ENCODE data around the gene KIAA1958.
"Not testable (repeated sequence)": the region's sequence is repeated elsewhere in the genome, so short reads cannot be mapped to it uniquely, and the experiment has no call there.

Gene KIAA1958

GRCh38 chr9:112558476-112558875, 71.8 kb downstream of the KIAA1958 start:
- DNase-seq = no peak

DNA sequence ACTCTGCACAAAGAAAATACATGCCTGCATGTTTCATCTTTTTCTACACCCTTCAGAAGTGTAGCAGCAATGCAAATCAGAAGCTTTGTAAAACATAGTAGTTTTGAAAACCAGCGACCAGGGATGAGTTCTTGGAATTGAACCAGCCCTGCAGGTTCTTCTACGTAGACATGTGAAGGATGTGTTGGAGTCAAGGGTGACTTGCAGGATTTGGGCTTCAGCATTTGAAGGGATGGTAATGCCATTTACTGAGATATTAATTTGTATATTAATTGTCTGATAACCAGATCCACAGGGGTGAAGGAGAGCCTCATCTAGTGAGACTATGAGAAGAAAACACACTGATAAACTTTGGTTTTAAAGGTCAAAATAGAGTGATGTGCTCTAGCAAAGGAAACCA, 72.4 kb downstream of the KIAA1958 start:
- DNase-seq = no peak

- no peak for DNase-seq
Observed at GRCh38 chr9:112559629-112560413, 73.2 kb downstream of the KIAA1958 start.

- DNase-seq = no peak
Observed at GRCh38 chr9:112562235-112562958, 75.8 kb downstream of the KIAA1958 start.

GRCh38 chr9:112569186-112569585, 82.6 kb downstream of the KIAA1958 start:
- no peak for DNase-seq

DNA sequence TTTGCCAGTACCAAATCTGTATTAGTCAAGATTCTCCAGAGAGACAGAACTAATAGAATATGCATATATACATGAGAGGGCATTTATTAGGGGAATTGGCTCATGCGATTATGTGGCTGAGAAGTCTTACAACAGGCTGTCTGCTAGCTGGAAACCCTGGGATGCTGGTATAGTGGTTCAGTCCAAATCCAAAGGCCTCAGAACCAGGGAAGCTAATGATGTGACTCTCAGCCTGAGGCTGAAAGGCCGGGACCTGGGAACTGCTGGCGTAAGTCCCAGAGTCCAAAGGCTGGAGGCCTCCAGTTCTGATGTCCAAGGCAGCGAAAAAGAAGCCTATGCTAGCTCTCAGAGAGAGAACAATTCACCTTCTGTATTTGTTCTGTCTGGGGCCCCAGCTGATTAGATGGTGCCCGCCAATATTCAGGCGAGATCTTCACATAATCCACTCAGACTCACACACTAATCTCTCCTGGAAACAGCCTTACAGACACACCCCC, 84.1 kb downstream of the KIAA1958 start:
- DNase-seq = no peak

DNA sequence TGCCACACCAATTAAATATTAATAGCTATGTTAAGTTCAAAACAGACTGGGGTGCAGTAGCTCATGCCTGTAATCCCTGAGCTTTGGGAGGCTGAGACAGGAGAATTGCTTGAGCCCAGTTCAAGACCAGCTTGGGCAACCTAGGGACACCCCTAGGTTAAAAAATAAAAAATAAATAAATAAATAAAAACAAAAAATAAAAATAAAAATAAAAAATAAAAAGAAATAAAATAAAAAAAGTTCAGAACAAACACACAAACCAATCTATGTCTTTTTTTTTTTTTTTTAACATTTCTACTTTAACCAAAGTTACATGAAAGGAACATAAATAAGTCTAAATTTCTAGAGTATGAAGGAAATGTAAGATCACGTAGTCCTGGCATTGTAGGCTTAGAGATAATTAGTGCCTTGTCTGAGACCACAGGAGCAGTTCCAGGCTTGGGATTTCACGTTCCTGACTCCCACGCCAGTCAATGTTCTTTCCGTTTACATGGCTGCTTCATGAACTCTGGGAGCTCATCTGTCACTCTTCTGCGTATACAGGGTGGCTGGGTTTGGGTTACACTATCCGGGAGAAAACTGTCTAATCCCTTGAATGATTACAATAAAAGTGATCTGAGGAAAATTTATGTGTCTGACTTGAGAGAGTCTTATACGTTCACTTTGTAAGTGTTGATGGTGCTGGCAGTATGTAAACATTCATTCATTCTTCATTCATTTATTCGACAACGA, 85.2 kb downstream of the KIAA1958 start:
- DNase-seq = no peak

DNA sequence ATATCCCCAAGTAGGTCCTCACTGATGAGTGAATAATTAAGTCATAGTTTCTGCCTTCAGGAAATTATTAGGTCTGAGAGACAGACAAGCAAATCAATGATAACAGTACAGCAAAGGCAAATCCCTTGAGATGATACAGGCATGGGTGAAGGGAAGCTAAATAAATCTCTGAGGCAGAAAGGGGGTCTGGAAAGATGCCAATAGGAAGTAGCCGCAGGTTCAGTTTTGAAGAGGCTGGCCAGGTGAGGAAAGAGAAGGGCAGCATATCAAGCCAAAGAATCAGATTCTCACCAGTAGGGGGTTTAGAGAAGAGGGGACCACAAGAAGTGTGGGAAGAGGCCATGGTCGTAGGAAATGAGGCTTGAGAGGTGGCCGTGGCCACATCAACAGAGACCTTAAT, 85.8 kb downstream of the KIAA1958 start:
- no peak for DNase-seq

DNA sequence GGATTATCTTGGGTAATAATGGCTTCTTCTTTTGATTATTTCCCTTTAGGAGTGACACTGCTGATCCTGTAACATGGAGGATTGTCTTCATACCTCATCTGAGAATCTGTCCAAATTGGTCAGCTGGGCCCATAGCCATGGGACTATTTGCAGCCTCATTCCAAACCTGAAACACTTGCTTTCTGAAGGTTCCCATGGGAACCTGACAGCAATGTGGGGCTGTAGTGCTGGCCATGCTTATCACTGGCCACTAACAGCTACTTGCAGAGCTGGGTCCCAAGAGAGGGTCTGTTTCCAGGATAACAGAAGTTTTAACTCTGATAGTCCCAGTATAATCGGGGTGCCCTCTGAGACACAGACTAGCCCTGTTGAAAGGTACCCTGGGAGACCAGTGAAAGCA, 87.4 kb downstream of the KIAA1958 start:
- no peak for DNase-seq

DNA sequence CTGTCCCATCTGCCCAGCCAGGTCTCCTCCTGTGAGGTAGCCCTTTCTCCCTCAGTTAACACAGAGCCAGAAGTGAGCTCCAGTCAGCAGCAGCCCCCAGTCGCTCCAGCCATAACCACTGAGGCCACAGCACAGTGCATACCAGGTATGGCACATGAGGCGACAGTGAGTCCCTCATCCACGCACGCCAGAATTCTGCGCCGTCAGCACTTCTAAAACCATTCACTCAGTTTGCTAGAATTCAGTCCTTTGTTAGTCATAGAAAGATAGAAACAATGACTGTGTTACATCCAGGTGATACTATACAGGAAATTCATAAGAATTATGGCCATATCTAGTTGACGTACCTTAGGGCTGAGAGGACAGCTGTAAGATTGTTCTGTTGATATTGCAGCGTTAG, 88.5 kb downstream of the KIAA1958 start:
- DNase-seq = no peak

DNA sequence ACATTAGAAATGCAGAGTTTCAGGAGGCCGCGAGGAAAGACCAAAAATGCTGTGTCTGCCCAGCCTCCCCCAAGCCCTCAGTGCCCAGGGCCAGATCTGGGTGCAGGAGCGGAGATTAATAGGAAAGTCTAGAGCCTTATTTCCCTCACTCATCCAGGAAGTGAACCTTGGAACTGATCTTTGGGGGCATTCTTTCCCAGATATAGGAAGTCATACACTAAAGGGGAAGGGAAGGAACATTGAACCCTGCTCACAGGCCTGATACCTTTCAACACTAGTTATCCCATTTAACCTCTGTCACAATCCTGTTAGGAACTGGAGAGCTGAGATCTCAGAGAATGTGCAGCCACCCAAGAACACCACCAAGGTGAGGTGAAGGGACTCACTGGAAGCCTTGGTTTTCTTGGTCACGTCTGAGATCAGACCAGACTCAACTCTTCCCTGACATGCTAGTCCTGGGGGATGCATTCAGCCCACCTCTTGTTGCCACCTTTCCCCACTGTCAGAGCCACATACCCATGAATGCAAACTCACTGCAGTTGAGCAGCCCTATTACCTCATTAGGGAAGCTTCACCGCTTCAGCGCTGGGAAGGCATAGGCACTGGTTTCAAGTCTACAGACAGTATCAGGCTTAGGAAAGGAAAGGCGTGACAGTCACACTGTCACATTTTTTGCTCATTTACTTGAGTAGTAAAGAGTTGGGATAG, 95.0 kb downstream of the KIAA1958 start:
- DNase-seq = no peak

DNA sequence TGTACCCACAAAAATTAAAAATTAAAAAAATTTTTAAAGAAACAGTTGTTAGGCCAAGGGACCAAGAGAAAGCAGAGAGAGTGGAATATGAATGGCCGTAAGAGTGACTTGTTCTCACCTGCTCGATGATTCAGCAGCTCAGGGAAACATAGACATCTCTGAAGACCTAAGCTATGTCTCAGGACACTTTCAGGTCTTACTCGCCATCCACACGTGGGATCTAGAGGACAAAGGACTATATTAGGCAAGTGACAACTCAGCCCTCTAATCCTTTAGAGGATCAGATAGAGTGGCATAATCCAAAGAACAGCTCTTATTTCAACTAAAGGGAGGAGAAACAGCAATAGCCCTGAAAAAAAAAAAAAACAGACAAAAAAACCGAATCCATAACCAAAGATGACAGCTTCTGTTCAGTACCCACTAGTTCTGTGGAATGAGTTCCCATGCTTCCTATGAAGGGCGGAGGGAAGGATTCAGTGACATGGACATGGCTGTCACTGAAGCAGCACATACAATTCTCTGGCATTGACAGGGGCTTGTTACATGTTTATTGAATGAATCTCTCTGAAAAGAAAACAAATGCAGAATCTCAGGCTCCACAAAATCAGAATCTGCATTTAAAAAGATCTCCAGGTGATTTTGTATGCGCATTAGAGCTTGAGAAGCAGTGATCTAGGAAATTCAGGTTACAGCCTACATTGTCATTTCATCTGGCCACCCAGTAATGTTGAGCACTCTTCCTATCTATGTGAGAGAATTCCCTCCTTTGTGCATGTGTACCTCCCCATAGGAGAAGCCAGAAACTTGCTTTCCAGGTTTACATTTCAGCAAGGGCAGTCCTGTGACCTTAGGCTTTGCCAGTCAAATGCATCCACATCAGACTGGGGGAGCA, 96.0 kb downstream of the KIAA1958 start:
- no peak for DNase-seq

DNA sequence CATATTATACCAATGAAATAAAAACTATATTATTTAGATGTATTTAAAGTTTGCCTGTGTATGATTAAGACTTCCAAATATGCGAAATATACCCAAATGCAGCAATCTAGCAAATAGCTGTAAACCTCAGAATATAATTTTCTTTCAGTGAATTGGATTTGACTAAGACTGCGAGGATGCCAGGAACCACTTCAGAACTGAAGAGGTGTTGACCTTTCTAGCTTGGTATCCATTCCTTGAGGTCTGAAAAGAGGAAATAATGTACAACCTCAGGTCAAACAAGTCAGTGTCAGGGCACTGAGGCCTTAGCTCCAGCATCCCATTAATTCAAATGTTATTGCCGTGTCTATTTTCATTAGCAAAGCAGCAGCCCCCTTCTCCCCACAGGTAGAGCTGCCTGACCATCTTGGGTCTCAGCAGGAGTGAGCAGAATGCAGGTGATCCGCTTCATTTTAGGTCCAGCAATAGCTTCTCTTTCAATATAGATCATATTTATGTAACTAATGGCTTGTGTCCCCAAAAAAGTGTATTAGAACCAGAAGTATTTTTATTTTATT, 100.0 kb downstream of the KIAA1958 start:
- DNase-seq = no peak

- not testable (repeated sequence) for DNase-seq
Observed at GRCh38 chr9:112591875-112592274, 105.2 kb downstream of the KIAA1958 start.

GRCh38 chr9:112599732-112600131, 113.1 kb downstream of the KIAA1958 start:
- DNase-seq = no peak

DNA sequence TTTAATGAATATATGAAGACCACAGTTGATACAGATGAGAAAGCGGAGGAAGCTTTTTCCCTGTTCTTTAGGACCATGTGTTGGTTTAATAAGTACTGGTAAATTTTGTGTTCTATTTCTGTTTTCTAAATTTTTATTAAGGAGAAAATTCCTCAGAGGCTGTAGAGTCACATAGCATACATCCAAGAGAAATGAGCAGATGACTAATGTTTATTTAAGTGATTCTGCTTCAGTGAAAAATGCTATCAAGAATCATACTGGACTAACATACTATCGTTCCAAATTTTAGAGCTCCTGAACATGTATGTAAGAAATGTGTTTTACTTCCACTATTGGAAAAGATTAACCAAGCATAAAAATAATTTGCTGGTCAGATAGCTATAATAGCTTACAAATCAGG, 115.0 kb downstream of the KIAA1958 start:
- no peak for DNase-seq

DNA sequence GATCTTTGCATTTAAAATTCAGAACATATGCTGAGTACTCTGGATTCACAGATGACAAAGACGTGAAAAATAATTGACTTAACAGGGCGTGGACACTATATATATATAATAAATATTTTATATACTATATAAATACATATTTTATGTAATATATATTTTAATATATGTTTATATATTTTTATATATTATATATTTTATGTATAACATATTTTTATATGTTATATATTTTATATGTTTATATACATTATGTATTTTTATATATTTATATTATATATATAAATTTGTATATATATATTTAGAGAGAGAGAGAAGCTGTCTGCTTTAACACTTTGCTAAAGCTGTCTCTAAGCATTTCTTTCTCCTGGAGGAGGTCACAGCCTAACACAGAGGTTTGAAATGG, 118.2 kb downstream of the KIAA1958 start:
- no peak for DNase-seq

DNA sequence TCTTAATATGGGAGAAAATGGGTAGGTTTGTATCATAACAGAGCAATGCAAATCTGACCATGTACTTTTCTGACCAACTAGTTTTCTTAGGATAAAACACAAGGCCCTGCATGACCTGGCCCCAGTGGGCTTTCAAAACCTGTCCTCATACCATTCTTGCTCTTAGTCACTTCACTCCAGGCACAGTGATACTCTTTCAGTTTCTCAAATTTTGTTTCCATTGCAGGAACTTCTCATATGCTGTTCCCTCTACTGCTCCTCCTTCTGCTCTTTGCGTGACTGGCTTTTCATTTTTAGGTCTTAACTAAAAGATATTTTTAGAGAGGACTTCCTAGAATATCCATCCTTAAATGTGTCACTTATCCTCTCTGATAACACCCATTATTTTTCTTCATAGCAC, 118.9 kb downstream of the KIAA1958 start:
- no peak for DNase-seq

DNA sequence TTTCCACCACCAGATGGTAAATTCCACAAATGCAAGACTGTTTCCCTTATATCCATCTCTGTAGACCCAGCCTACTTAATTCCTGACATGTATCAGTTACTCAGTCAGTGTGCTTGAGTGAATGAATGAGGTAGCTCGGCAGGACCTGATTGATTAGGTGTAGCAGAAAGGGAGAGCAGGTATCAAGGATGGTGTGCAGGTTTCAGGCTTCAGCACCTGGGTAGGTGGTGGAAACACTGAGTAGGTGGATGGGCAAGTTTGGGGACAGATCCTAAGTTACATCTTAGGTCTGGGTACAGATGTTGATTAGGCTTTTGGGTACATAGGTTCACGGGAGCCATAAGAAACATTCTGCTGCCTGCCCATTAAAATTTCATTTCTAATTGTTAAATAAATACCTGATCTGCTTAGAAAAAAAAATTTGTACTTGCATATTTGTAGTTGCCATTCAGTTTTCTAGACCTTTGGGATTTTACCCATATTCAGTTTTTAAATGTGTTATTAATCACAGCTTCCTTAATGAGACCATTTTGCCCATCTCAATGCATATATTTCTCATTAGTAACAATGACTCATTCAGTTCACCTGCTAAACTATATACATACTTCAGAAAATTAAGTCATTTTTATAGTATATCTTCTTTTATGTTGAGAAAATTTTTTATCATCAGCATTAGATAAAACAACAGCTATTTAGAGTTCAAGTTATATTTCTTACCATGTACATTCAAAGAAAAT, 119.5 kb downstream of the KIAA1958 start:
- no peak for DNase-seq

DNA sequence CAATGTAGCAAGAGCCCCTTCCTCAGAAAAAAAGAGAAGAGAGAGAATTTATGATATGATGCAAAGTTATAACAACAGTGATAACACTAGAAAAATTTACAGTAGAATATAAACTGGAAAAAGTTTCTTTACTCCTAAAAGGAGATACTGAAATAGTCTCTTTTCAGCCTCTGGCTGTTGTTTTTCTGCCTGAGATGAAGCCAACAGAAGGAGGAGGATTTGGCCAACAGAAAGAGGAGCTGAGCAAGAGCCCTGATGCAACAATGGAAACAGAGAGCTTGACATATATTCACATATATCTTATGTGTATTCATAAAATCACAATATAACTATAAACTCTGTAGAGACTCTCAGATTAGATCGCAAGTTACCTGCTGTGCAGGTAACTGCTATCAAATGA, 122.2 kb downstream of the KIAA1958 start:
- DNase-seq = no peak
